Measurements from ENCODE around the gene ASB15. TPM values are rescaled to one million over a fixed set of nuclear protein-coding genes. Genes with fewer than 3 reads are reported as not detected.

Gene ASB15
- total RNA-seq, 4 donors from 2014 or later: not detected

DNA sequence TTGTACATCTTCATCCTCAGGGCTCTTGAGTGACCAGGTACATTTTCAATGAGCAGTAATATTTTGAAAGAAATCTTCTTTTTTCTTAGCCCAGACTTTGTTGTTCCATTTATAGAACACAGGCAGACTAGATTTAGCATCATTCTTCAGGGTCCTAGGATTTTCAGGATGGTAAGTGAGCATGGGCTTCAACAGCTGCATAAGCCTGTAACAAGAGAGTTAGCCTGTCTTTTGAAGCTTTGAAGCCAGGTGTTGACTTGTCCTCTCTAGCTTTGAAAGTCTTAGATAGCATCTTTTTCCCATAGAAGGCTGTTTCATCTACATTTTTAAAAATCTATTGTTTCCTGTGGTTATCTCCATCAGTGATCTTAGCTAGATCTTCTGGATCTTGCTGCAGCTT lies 39.5 kb upstream of the ASB15 start:
- TF ChIP-seq, protein P1, sequence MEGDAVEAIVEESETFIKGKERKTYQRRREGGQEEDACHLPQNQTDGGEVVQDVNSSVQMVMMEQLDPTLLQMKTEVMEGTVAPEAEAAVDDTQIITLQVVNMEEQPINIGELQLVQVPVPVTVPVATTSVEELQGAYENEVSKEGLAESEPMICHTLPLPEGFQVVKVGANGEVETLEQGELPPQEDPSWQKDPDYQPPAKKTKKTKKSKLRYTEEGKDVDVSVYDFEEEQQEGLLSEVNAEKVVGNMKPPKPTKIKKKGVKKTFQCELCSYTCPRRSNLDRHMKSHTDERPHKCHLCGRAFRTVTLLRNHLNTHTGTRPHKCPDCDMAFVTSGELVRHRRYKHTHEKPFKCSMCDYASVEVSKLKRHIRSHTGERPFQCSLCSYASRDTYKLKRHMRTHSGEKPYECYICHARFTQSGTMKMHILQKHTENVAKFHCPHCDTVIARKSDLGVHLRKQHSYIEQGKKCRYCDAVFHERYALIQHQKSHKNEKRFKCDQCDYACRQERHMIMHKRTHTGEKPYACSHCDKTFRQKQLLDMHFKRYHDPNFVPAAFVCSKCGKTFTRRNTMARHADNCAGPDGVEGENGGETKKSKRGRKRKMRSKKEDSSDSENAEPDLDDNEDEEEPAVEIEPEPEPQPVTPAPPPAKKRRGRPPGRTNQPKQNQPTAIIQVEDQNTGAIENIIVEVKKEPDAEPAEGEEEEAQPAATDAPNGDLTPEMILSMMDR (IDR thresholded peaks at IDR 0.05; ENCODE audit: low read depth): no peak

DNA sequence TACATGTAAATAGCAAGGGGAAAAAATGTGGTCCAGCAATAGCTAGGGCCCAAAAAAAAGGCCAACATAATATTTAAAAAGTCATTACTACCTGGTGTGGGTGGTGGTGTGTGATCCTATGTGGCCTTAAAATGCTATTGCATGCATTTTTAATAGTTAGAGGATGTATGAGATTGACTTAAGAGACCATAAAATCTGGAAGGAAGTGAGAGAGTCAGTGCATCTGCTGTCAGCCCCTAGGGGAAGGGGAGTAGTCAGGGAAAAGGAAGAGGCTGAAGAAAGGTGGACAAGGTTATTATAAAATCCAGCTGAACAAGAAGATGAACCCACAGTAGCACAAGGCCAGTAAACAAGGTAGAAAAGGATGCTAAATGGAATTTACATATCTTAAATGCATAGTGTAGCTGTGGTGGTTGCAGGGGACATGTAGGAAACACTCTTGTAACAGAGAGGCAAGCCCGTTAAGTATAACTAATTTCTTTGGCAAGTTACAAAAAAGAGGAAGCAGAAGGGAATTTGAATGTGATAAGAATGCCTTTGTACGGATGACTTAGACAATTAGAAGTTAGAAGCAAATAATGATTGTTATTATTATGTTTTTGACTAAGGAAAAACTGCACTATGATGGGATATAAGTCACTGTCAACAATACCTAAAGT lies 32.1 kb upstream of the ASB15 start:
- TF ChIP-seq, protein P1 (IDR thresholded peaks at IDR 0.05; ENCODE audit: low read depth): no peak

DNA sequence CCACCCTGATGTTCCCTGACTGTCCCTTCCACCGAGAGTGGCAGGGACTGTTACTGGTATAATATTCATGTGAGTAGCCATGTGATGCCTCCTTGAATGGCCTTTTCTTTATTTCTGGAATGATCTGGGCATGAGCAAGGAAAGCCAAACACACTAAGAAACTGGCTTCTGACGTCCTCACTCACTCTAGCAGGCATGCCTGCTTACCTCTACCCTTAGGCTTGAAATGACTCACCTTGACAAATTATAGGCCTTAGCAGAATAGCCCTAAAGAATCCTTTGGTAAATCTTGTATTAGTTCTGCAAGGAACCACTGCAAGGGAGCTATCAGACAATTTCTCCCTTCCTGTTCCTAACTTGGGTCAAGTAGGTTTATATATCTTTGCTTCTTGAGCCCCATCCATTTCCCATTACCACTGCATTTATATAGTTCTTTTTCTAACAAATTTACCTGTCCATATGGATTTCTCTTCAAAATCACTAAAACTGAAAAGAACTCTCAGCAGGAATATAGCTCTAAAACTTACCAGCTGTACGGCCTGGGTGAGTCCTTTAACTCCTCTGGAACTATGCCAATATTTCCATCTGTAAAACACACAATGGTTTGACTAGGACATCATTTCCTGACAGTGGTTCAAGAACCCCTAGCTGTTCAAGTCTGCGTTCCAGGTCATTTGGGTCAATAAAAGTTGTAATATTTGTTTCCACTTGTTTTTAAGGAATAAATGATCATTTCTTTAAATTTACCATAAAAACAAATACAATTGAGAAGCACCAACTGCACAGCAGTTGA lies 31.0 kb upstream of the ASB15 start:
- TF ChIP-seq, protein P1 (IDR thresholded peaks at IDR 0.05; ENCODE audit: low read depth): no peak

DNA sequence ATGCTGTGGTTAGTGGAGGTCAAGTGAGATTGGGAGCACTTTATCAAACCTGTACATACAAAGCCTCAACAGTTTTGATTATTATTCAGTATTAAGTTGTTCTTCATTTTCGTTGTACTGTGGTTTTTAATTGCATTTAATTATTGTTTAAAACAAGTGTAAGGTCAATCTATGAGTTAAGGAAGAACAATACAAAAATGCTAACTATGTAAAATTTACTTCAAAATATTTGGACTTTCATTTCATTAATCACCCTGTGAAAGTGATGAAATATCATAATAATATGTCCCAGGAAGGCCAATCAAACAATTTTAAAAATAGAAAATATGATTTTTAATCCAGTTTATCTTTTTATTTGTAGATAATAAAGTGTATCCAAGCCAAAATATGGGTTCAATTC lies 30.4 kb upstream of the ASB15 start:
- TF ChIP-seq, protein P1 (IDR thresholded peaks at IDR 0.05; ENCODE audit: low read depth): no peak

DNA sequence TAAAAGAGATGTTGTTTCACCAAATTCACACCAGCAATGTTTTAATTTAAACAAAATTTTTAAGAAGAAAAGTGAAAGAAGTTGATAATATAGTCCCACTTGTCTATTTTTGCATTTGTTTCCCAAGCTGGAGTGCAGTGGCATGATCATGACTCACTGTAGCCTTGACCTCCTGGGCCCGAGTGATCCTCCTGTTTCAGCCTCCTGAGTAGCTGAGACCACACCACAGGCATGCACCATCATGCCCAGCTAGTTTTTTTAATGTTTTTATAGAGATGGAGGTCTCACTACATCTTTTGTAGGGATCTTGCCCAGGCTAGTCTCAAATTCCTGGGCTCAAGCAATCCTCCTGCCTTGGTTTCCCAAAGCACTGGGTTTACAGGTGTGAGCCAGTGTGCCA lies 29.9 kb upstream of the ASB15 start:
- TF ChIP-seq, protein P1 (IDR thresholded peaks at IDR 0.05; ENCODE audit: low read depth): no peak

DNA sequence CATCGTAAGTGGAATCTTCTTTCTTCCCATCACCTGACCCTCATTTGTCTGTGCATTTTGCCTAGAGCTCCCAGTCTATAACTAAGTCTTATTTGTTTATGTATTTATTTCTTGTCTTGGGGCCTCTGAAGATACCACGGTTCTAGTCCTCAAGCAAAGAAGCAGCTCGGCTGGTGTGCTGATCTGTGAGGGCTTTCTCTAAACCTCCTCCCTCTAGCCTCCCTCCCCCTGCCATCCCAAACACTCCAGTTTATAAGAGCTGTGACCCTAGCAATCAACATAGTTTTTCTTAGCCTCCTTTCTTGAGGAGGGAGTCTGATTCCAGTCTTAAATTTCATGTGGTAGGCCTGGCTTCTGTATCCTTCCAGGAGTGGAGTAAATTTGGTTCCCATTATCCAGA lies 28.3 kb upstream of the ASB15 start:
- TF ChIP-seq, protein P1 (IDR thresholded peaks at IDR 0.05; ENCODE audit: low read depth): no peak

DNA sequence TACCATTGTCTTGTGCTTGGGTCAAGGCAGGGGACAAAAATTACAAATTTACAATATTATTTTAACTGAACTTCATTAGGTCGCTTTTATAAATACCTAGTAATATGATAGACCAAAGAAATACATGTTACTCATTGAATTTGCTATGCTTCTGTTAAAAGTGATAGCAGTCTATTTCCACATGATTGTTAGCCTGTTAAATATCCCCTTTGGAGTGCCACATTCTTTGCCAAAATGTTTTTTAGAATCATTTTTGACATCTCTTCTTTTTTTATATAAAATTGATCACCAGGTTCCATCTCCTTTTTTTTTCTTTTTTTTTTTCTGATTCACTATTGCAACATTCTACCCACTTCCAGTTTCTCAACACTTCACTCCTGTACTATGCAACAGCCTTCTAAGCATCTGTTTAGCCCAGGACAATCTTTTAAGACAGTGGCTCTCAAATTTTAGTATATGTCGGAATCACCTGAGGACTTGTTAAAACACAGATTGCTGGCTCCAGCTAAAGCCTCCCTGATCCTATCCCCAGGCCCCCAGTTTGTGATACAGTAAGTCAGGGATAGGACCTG lies 27.6 kb upstream of the ASB15 start:
- TF ChIP-seq, protein P1 (IDR thresholded peaks at IDR 0.05; ENCODE audit: low read depth): no peak
